LNCaP clone FGC (cell line): ENCODE measurements around the gene PAX6.

ENCODE experiments used
- DNase-seq: peaks from one replicate; pipeline ENCODE4 v3.0.0-alpha.2; 2011; ENCODE audit warnings: low read depth
- H3K4me3 ChIP-seq: 2 replicates; pipeline ENCODE4 v1.5.1; 2011; ENCODE audit warnings: mild to moderate bottlenecking, low read depth, low read length, control low read depth
- TF ChIP-seq, protein P1 (sequence below): IDR thresholded peaks from 2 replicates; pipeline ENCODE4 v1.5.1; 2012; ENCODE audit warnings: mild to moderate bottlenecking; ENCODE audit not compliant: control insufficient read depth, insufficient read depth; ENCODE audit errors: extremely low read depth

PAX6 gene

DNA sequence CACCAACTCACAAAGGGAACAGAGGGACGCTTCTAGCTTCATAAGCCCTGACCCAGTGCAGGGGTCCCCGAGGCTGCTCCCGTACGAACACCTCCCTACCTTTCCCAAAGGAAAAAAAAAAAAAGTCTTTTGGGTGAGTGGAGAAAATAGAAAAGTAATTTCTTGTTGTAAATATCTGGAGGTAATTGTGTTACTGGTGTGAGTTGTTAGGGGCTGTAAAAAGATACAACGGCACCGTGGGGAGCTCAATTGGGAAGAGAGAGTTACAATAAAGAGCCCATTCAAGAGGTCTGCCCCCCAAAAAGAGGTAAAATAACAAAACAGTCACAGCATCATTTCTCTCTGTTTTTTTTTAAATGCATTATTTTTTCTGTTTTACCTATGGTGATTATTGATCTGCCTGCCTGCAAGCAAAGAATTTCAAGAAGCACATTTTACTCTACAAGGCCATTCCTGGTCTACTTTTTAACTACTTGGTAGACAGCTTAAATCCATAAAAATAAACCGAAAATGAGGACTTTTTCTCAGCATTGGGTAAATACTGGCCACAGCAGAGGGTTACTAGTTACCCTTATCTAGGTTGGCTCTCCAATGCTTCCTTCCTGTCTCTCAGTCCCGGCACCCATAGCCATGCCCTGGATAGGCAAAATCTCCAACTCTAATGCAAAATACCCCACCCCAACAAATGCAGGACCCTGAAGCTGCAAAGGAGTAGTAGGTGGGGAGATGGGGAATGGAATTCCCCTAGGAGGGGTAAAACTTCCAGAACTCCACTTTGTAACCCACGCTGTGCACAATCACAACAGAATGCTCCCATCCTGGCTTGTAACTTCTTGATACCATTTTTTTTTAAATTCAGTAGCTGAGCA, 3.1 kb downstream of the PAX6 start:
- no peak overlapping the region for H3K4me3 ChIP-seq
- DNase-seq = no peak
- TF ChIP-seq, protein P1, sequence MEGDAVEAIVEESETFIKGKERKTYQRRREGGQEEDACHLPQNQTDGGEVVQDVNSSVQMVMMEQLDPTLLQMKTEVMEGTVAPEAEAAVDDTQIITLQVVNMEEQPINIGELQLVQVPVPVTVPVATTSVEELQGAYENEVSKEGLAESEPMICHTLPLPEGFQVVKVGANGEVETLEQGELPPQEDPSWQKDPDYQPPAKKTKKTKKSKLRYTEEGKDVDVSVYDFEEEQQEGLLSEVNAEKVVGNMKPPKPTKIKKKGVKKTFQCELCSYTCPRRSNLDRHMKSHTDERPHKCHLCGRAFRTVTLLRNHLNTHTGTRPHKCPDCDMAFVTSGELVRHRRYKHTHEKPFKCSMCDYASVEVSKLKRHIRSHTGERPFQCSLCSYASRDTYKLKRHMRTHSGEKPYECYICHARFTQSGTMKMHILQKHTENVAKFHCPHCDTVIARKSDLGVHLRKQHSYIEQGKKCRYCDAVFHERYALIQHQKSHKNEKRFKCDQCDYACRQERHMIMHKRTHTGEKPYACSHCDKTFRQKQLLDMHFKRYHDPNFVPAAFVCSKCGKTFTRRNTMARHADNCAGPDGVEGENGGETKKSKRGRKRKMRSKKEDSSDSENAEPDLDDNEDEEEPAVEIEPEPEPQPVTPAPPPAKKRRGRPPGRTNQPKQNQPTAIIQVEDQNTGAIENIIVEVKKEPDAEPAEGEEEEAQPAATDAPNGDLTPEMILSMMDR = no peak

DNA sequence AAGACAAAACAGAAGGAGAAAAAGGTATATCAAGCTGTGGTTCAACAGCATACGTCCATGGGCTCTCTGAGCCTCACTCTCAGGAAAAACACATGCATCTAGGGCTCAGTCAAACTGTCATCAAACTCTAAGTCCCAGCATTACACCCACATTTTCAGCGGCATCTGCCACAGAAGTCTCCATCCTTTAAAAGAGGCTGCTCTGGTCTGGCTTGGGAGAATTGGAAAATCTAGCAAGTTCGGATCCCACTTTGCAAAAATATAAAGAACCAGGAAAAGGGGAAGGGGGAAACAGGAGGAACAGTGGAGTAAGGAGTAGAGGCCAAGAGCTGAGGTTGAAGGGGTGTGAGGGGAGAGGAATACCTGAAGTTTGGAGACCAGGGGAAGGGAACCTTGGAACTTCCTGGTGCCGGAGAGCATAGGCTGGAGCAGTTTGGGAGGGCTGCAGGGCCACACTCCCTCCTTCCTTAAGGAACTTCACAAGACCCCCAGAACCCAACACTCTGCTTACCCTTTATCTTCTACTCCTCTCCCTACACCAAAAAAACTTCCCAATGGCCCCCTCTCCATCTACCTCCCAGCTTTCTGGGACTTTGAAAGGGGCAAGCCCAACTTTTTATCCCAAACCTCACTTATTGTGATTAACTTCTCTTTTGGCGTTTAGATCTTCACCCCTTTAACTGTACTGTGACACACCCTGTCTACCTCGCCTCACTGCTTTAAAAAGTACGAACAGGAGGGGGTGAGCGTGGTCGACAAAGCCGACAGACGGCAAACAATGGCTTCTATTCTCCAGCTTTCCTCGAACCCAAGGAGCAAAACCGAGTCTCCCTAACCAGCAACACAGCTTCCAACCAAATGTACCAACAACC, 4.0 kb downstream of the PAX6 start:
- H3K4me3 ChIP-seq = no peak overlapping the region
- TF ChIP-seq, protein P1 = no peak

DNA sequence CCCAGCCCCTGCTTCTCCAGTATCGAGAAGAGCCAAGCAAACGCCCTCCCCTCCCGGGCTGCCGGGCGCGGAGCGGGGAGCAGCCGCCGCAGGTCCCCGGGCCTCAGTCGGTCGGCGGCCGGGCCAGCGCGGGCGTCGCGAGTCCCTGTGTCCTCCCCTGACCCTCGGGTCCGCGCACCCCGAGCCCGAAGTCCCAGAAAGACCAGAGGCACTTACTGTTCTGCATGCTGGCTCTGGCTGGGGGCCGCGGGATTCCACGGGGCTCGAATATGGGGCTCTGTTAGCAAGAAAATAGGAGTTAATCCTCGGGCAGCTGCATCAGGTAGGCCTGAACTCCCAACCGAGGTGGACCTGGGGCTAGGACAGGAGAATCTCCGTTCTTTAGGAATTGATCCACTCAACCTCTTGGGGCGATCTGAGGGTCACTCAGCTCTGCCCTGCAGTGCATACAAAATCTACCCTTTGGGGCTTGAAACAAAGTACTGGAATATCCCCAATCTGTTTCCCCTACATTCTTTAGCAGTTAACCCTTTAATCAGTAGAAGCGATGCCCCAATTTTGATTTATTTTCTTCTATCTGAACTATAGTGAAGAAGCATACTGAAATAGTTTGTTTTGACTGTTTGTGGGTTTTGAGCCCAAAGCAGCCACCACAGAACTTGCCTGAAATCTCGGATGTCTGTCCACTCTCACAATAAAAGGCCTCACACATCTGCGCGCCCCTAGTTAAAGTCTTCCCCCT, 4.8 kb downstream of the PAX6 start:
- no peak overlapping the region for H3K4me3 ChIP-seq
- TF ChIP-seq, protein P1 = no peak
- DNase-seq = no peak

More for the DNA sequence above, 4.0 kb downstream of the PAX6 start:
- no peak for DNase-seq

DNA sequence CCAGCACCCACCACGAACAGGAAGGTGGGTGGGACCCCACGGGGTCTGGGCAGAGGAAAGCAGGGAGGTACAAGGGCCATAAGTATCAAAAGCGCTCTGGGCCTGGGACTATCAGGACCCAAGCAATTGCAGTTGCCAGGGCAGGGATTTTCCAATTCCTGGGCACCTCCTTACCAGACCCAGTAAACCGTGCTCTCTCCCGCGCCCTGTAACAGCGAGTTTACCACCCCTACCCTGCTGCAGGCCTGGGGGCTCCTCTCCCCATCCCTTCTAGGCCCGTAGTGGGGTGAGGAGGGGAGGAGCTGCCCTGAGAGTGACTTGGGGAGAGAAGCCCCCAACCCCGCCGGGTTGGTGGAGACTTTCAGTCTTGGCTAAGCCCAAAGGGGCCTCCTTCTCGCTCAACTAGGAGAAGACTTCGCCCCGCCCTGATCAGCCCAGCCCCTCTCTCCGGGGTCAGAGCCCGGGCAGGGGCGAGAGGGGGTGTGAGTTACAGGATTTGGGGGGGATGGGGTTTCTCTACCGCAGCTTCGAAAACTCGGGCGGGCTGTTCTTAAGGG, 5.4 kb downstream of the PAX6 start:
- TF ChIP-seq, protein P1 = no peak
- H3K4me3 ChIP-seq = no peak overlapping the region
- DNase-seq = no peak

DNA sequence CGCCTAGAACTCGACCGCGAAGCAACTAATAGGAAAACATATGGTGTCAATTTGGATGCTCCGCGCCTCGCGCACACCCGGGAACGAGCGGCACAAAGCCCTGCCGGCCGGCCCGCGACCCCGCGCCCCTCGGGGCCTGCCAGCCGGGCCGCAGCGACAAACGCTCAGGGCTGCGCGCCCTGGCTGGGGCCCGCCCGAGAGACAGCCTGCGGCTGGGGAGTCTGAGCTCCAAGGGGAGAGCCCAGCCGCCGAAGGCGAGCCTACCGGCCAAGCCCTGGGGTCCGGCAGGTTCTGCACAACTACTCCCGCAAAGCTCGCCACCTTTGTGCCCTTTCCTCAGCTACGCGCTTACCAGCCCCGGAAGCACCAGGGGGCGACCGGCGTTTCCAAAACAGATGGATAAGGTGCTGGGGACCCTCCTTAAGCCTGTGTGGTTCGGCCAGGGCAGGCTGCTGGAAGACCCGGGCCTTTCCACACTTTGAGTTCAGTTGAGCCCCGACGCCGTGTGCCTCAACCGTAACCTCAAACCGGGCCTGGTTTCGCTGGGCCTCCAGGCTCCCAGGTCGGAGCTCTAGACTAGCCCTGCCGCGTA, 6.0 kb downstream of the PAX6 start:
- no peak for DNase-seq
- TF ChIP-seq, protein P1 = no peak

DNA sequence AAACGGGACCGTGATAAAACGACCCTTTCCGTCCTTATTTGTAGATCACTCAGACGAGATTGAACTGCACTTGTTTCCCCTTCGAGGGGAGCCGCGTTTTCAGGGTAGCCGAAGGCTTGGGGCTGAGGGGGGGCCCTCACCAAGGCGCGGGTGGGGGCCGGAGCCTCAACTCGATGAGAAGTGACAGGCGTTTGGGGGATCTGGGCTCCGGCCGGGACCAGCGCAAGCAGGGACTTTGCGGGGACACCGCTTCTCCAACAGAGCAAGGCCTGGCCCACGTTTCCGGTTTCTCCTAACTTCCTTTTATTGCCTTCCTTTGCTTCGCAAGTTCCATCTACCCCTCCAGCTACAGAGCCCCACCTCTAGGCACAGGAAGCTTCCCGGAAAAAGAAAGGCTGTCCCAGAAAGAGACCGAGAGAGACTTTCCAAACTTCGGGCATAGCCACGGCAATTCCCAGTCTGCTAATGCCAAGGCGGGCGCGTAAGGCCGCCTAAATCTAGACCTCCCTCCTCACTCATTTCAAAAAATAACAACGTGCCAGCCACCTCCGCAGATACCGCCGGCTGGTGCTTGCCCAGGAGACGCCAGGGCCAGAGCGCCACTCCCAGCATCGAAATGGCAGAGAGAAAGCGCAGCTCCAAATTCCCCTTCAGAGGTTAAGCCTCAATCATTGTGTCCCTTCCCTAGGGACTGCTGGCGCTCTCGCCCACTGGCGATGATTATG, 6.6 kb downstream of the PAX6 start:
- TF ChIP-seq, protein P1 = no peak
- DNase-seq = no peak
- H3K4me3 ChIP-seq = no peak overlapping the region

More for the DNA sequence above, 6.0 kb downstream of the PAX6 start:
- H3K4me3 ChIP-seq = no peak overlapping the region
